ENCODE data around the gene ATP8B4. TPM values are rescaled to one million over a fixed set of nuclear protein-coding genes. Genes with fewer than 3 reads are reported as not detected.

Gene ATP8B4
- polyA plus RNA-seq, 1 of the 3 experiments (the other 2 are of a cell fraction), result 0.03 TPM

DNA sequence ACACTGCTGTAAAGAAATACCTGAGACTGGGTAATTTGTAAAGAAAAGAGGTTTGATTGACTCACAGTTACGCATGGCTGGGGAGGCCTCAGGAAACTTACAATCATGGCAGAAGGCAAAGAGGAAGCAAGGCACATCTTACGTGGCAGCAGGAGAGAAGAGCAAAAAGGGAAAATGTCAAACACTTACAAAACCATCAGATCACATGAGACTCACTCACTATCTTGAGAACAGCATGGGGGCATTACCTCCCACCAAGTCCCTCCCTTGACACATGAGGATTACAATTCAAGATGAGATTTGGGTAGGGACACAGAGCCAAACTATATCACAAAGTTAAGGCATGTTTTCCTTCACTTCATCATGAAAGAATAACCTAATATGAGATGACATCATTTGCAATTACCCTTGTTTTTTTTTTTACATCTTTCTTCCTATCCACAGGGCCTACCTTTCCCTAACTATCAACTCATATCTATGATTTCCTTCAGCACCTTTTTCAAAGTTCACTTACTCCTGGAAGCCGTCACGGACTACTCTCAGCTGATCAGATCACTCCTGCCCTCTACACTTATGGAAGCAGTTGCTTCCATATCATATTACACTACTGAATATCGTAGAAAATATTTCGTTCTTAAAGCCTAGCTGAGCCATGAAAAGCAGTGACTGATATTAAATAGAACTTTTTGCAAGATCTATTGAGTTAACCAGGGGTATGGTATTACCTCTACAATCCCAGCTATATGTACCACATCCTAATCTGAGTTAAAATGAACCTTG lies 25.5 kb upstream of the ATP8B4 start:
- Histone ChIP-seq H2AFZ (ENCODE audit: low read depth) (peak overlapping the region; percentile 10; the same call in 1 of the 2 replicates), H3K4me1 (ENCODE audit: control insufficient read depth in 1 of 2, insufficient read depth in 2 of 2, low read depth in 1 of 2, low read length in 1 of 2) (no peaks in the 10 kb centered on the region; a peak in 2 of 4 replicates), H3K4me2 (no peak overlapping the region), H3F3A (replicated peaks; ENCODE audit: insufficient read depth) (no peaks in the 10 kb centered on the region), H3K27me3 (ENCODE audit: insufficient read depth) (no peaks in the 10 kb centered on the region), H3K9me3 (no peaks in the 10 kb centered on the region), H3K9ac (no peak overlapping the region), H3K4me3 (ENCODE audit: low read depth in 2 of 2, low read length in 1 of 2) (no peak overlapping the region), H3K36me3 (replicated peaks in 1 of 2; ENCODE audit: control insufficient read depth in 1 of 2, insufficient read depth in 2 of 2, low read length in 1 of 2) (no peaks in the 10 kb centered on the region), H3K27ac (ENCODE audit: low read depth in 2 of 2, low read length in 1 of 2) (no peak overlapping the region), H4K20me1 (ENCODE audit: insufficient read depth) (no peaks in the 10 kb centered on the region), H3K79me2 (ENCODE audit: insufficient read depth) (no peaks in the 10 kb centered on the region), H3K9me2 (no peaks in the 10 kb centered on the region)
- ChIA-PET POLR2A (interaction anchor here (1.3 kb wide), 2 partner anchors 121 to 909 kb away, joined by 4 read pairs; no protein-coding TSS in a partner anchor), CTCF (interaction anchor here (0.6 to 2.2 kb wide), 41 partner anchors 8 to 1792 kb away, joined by 3 to 27 read pairs (median 4); partner anchors contain the start of genes COPS2 and SHC4)
- WGBS (ENCODE audit: low lambda C conversion rate), result 87% methylated on average over 6 of the region's 6 CpGs
- DNase-seq, result no peak
- TF ChIP-seq TCF12 (IDR thresholded peaks at IDR 0.05), result no peak
- TF ChIP-seq NRF1 (IDR thresholded peaks at IDR 0.05; ENCODE audit: low read depth, low read length), result no peak
- TF ChIP-seq ELF1 (IDR thresholded peaks at IDR 0.05), result no peak
- TF ChIP-seq SMC3 (IDR thresholded peaks at IDR 0.05; ENCODE audit: low read depth, low read length), result no peak
- TF ChIP-seq FOXJ3 (CRISPR knock-in tag; IDR thresholded peaks at IDR 0.05), result no peak
- TF ChIP-seq, protein P1, sequence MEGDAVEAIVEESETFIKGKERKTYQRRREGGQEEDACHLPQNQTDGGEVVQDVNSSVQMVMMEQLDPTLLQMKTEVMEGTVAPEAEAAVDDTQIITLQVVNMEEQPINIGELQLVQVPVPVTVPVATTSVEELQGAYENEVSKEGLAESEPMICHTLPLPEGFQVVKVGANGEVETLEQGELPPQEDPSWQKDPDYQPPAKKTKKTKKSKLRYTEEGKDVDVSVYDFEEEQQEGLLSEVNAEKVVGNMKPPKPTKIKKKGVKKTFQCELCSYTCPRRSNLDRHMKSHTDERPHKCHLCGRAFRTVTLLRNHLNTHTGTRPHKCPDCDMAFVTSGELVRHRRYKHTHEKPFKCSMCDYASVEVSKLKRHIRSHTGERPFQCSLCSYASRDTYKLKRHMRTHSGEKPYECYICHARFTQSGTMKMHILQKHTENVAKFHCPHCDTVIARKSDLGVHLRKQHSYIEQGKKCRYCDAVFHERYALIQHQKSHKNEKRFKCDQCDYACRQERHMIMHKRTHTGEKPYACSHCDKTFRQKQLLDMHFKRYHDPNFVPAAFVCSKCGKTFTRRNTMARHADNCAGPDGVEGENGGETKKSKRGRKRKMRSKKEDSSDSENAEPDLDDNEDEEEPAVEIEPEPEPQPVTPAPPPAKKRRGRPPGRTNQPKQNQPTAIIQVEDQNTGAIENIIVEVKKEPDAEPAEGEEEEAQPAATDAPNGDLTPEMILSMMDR (IDR thresholded peaks at IDR 0.05), result no peak
- no peak for TF ChIP-seq TEAD4 (IDR thresholded peaks at IDR 0.05; ENCODE audit: borderline replicate concordance, insufficient read depth)
- TF ChIP-seq EP300 (IDR thresholded peaks at IDR 0.05; ENCODE audit: borderline replicate concordance in 1 of 2, low read depth in 1 of 2, low read length in 1 of 2), result no peak
- TF ChIP-seq, protein P2, sequence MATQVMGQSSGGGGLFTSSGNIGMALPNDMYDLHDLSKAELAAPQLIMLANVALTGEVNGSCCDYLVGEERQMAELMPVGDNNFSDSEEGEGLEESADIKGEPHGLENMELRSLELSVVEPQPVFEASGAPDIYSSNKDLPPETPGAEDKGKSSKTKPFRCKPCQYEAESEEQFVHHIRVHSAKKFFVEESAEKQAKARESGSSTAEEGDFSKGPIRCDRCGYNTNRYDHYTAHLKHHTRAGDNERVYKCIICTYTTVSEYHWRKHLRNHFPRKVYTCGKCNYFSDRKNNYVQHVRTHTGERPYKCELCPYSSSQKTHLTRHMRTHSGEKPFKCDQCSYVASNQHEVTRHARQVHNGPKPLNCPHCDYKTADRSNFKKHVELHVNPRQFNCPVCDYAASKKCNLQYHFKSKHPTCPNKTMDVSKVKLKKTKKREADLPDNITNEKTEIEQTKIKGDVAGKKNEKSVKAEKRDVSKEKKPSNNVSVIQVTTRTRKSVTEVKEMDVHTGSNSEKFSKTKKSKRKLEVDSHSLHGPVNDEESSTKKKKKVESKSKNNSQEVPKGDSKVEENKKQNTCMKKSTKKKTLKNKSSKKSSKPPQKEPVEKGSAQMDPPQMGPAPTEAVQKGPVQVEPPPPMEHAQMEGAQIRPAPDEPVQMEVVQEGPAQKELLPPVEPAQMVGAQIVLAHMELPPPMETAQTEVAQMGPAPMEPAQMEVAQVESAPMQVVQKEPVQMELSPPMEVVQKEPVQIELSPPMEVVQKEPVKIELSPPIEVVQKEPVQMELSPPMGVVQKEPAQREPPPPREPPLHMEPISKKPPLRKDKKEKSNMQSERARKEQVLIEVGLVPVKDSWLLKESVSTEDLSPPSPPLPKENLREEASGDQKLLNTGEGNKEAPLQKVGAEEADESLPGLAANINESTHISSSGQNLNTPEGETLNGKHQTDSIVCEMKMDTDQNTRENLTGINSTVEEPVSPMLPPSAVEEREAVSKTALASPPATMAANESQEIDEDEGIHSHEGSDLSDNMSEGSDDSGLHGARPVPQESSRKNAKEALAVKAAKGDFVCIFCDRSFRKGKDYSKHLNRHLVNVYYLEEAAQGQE (IDR thresholded peaks at IDR 0.05; ENCODE audit: low read depth, low read length), result no peak
- no peak for TF ChIP-seq YY1 (IDR thresholded peaks at IDR 0.05; ENCODE audit: low read depth)
- no peak for TF ChIP-seq GABPA (IDR thresholded peaks at IDR 0.05; ENCODE audit: low read depth)
- TF ChIP-seq, protein P3, sequence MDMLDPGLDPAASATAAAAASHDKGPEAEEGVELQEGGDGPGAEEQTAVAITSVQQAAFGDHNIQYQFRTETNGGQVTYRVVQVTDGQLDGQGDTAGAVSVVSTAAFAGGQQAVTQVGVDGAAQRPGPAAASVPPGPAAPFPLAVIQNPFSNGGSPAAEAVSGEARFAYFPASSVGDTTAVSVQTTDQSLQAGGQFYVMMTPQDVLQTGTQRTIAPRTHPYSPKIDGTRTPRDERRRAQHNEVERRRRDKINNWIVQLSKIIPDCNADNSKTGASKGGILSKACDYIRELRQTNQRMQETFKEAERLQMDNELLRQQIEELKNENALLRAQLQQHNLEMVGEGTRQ (IDR thresholded peaks at IDR 0.05; ENCODE audit: borderline replicate concordance, low read depth, low read length), result no peak
- TF ChIP-seq, protein P4, sequence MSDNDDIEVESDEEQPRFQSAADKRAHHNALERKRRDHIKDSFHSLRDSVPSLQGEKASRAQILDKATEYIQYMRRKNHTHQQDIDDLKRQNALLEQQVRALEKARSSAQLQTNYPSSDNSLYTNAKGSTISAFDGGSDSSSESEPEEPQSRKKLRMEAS (IDR thresholded peaks at IDR 0.05; ENCODE audit: low read depth), result no peak
- TF ChIP-seq NFIC (IDR thresholded peaks at IDR 0.05; ENCODE audit: borderline replicate concordance), result no peak

Data from SK-N-SH (cell line).